ENCODE measurements around the gene ZC3H10. TPM values are rescaled to one million over a fixed set of nuclear protein-coding genes. Genes with fewer than 3 reads are reported as not detected.

Gene ZC3H10
- total RNA-seq, 1 experiment from 2014 or later: 8.2 TPM

- TF ChIP-seq, protein P1, sequence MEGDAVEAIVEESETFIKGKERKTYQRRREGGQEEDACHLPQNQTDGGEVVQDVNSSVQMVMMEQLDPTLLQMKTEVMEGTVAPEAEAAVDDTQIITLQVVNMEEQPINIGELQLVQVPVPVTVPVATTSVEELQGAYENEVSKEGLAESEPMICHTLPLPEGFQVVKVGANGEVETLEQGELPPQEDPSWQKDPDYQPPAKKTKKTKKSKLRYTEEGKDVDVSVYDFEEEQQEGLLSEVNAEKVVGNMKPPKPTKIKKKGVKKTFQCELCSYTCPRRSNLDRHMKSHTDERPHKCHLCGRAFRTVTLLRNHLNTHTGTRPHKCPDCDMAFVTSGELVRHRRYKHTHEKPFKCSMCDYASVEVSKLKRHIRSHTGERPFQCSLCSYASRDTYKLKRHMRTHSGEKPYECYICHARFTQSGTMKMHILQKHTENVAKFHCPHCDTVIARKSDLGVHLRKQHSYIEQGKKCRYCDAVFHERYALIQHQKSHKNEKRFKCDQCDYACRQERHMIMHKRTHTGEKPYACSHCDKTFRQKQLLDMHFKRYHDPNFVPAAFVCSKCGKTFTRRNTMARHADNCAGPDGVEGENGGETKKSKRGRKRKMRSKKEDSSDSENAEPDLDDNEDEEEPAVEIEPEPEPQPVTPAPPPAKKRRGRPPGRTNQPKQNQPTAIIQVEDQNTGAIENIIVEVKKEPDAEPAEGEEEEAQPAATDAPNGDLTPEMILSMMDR (IDR thresholded peaks at IDR 0.05; ENCODE audit: unreplicated experiment): no peak
- H3K4me1 Mint-ChIP-seq (ENCODE audit: low read depth, unreplicated experiment): no peaks in the 10 kb centered on the region
- BruUV-seq (replicated peaks): no TSS peak
- H3K27ac Mint-ChIP-seq (ENCODE audit: unreplicated experiment): no peak overlapping the region
- H3K4me3 Mint-ChIP-seq (ENCODE audit: low read depth, unreplicated experiment): no peak overlapping the region
- no peaks in the 10 kb centered on the region for H3K27me3 Mint-ChIP-seq (ENCODE audit: unreplicated experiment)
- no peak for DNase-seq
- peaks cover 44% of the 10 kb centered on the region for H3K36me3 Mint-ChIP-seq (ENCODE audit: insufficient read depth, unreplicated experiment)
- intact Hi-C loops (cut with micrococcal nuclease; ENCODE audit: unreplicated experiment): no loop called here
- CTCF ChIA-PET: no interaction called here
- H3K9me3 Mint-ChIP-seq (ENCODE audit: low read depth, unreplicated experiment): no peaks in the 10 kb centered on the region
These were observed 25.2 kb downstream of the ZC3H10 start for GRCh38 chr12:56143217-56143616.

- no peaks in the 10 kb centered on the region for H3K9me3 Mint-ChIP-seq (ENCODE audit: low read depth, unreplicated experiment)
- intact Hi-C loops (cut with micrococcal nuclease; ENCODE audit: unreplicated experiment): no loop called here
These were observed 25.8 kb downstream of the ZC3H10 start for GRCh38 chr12:56143870-56144269.

GRCh38 chr12:56145217-56145616, 27.2 kb downstream of the ZC3H10 start:
- DNase-seq: no peak
- no peak overlapping the region for H3K4me3 Mint-ChIP-seq (ENCODE audit: low read depth, unreplicated experiment)
- CTCF ChIA-PET: no interaction called here
- H3K36me3 Mint-ChIP-seq (ENCODE audit: insufficient read depth, unreplicated experiment): peaks cover 25% of the 10 kb centered on the region
- intact Hi-C loops (cut with micrococcal nuclease; ENCODE audit: unreplicated experiment): no loop called here
- H3K27me3 Mint-ChIP-seq (ENCODE audit: unreplicated experiment): no peaks in the 10 kb centered on the region
- TF ChIP-seq, protein P1 (IDR thresholded peaks at IDR 0.05; ENCODE audit: unreplicated experiment): no peak
- no TSS peak for BruUV-seq (replicated peaks)
- no peaks in the 10 kb centered on the region for H3K9me3 Mint-ChIP-seq (ENCODE audit: low read depth, unreplicated experiment)
- no peak overlapping the region for H3K27ac Mint-ChIP-seq (ENCODE audit: unreplicated experiment)
- no peaks in the 10 kb centered on the region for H3K4me1 Mint-ChIP-seq (ENCODE audit: low read depth, unreplicated experiment)

More at GRCh38 chr12:56143870-56144269, 25.8 kb downstream of the ZC3H10 start:
- Mint-ChIP-seq H3K27me3 (ENCODE audit: unreplicated experiment) (no peaks in the 10 kb centered on the region), H3K27ac (ENCODE audit: unreplicated experiment) (no peak overlapping the region), H3K4me1 (ENCODE audit: low read depth, unreplicated experiment) (no peaks in the 10 kb centered on the region), H3K36me3 (ENCODE audit: insufficient read depth, unreplicated experiment) (peaks cover 38% of the 10 kb centered on the region), H3K4me3 (ENCODE audit: low read depth, unreplicated experiment) (no peak overlapping the region)
- CTCF ChIA-PET: interaction anchor here (0.6 to 0.7 kb wide), 2 partner anchors 16 to 335 kb away, joined by 3 read pairs; partner anchors contain the start of gene ESYT1
- TF ChIP-seq, protein P1 (IDR thresholded peaks at IDR 0.05; ENCODE audit: unreplicated experiment): no peak
- DNase-seq: no peak
- BruUV-seq (replicated peaks): no TSS peak

- no peak overlapping the region for H3K4me3 Mint-ChIP-seq (ENCODE audit: low read depth, unreplicated experiment)
- H3K36me3 Mint-ChIP-seq (ENCODE audit: insufficient read depth, unreplicated experiment): peaks cover 36% of the 10 kb centered on the region
- intact Hi-C loops (cut with micrococcal nuclease; ENCODE audit: unreplicated experiment): no loop called here
- peaks cover 14% of the 10 kb centered on the region for H3K4me1 Mint-ChIP-seq (ENCODE audit: low read depth, unreplicated experiment)
- DNase-seq: no peak
- H3K27ac Mint-ChIP-seq (ENCODE audit: unreplicated experiment): no peak overlapping the region
- TF ChIP-seq, protein P1 (IDR thresholded peaks at IDR 0.05; ENCODE audit: unreplicated experiment): no peak
- H3K9me3 Mint-ChIP-seq (ENCODE audit: low read depth, unreplicated experiment): no peaks in the 10 kb centered on the region
- CTCF ChIA-PET: no interaction called here
- no peaks in the 10 kb centered on the region for H3K27me3 Mint-ChIP-seq (ENCODE audit: unreplicated experiment)
- no TSS peak for BruUV-seq (replicated peaks)
These were observed 28.7 kb downstream of the ZC3H10 start for GRCh38 chr12:56146492-56147460.
